PC-3 (cell line): ENCODE results near the gene PITX1. TPM values are rescaled to one million over a fixed set of nuclear protein-coding genes. Genes with fewer than 3 reads are reported as not detected.
"Not testable (repeated sequence)": the region's sequence is repeated elsewhere in the genome, so short reads cannot be mapped to it uniquely, and the experiment has no call there.

Experiments used
- ATAC-seq: fragments of 200-7000 bp; cut with Tn5 transposase; 2 replicates; pipeline ENCODE4 v1.9.1; 2020; ENCODE audit warnings: mild to moderate bottlenecking, moderate library complexity
- Bru-seq: library from RNA; stranded (reverse); fragments of 400-500 nt; gene quantifications from one replicate; lab custom pipeline; 2021; lab: Mats Ljungman, UMichigan
- BruChase-seq, 2 experiments: library from RNA; stranded (reverse); fragments of 400-500 nt; gene quantifications; one replicate each; lab custom pipeline; 2021; lab: Mats Ljungman, UMichigan
- BruUV-seq: library from RNA; stranded (reverse); fragments of 400-500 nt; replicated peaks from 2 replicates; lab custom pipeline; 2021; lab: Mats Ljungman, UMichigan
- CTCF ChIA-PET: fragments of 300-600 bp; sonication (Branson Sonifier 250); formaldehyde crosslinking; loops from one replicate; lab custom pipeline; 2022; ENCODE audit warnings: antibody characterized with exemption; lab: Charles Lee
- POLR2A ChIA-PET: fragments of 300-600 bp; sonication (Branson Sonifier 250); formaldehyde crosslinking; loops from one replicate; lab custom pipeline; 2022; ENCODE audit warnings: antibody characterized with exemption; ENCODE audit not compliant: unreplicated experiment; lab: Charles Lee
- DNase-seq: peaks from one replicate; pipeline ENCODE4 v3.0.0-alpha.2; 2015
- H2AFZ ChIP-seq: fragments of 300-600 bp; sonication (generic); 2 replicates; pipeline ENCODE4 v1.6.0; 2016; ENCODE audit warnings: antibody characterized with exemption, low read length
- H3F3A ChIP-seq: fragments of 300-600 bp; sonication (generic); one replicate; pipeline ENCODE4 v1.6.0; 2017; ENCODE audit warnings: antibody characterized with exemption, low read length, control low read depth, mild to moderate bottlenecking; ENCODE audit not compliant: unreplicated experiment
- H3K27ac ChIP-seq: fragments of 300-600 bp; sonication (generic); 2 replicates; pipeline ENCODE4 v1.5.1; 2016; ENCODE audit warnings: mild to moderate bottlenecking, low read length
- H3K27me3 ChIP-seq: fragments of 300-600 bp; sonication (generic); 2 replicates; pipeline ENCODE4 v1.6.1; 2016; ENCODE audit warnings: low read length, mixed read lengths
- H3K36me3 ChIP-seq: fragments of 300-600 bp; sonication (generic); 2 replicates; pipeline ENCODE4 v1.6.1; 2016; ENCODE audit warnings: low read depth, mixed run types, low read length, mixed read lengths
- H3K4me1 ChIP-seq: fragments of 300-600 bp; sonication (generic); 2 replicates; pipeline ENCODE4 v1.5.1; 2016; ENCODE audit warnings: low read length; ENCODE audit not compliant: insufficient read depth
- H3K4me2 ChIP-seq: fragments of 300-600 bp; sonication (generic); 2 replicates; pipeline ENCODE4 v1.6.0; 2016; ENCODE audit warnings: low read length
- H3K4me3 ChIP-seq: fragments of 300-600 bp; sonication (generic); 2 replicates; pipeline ENCODE4 v1.5.1; 2016; ENCODE audit warnings: mild to moderate bottlenecking, low read length, mixed read lengths
- H3K79me2 ChIP-seq: fragments of 300-600 bp; sonication (generic); 2 replicates; pipeline ENCODE4 v1.6.1; 2017; ENCODE audit warnings: low read length, mixed read lengths
- H3K9ac ChIP-seq: fragments of 300-600 bp; sonication (generic); 2 replicates; pipeline ENCODE4 v1.6.0; 2016; ENCODE audit warnings: mild to moderate bottlenecking, low read length
- H3K9me2 ChIP-seq: fragments of 300-600 bp; sonication (generic); replicated peaks from 2 replicates; pipeline ENCODE4 v1.6.1; 2016; ENCODE audit warnings: mixed run types, low read length, mixed read lengths
- H3K9me3 ChIP-seq: fragments of 300-600 bp; sonication (generic); 2 replicates; pipeline ENCODE4 v1.6.1; 2016; ENCODE audit warnings: low read length, mixed read lengths
- H4K20me1 ChIP-seq: fragments of 300-600 bp; sonication (generic); 2 replicates; pipeline ENCODE4 v1.6.1; 2016; ENCODE audit warnings: low read length, mixed read lengths
- CTCF ChIP-seq: fragments of 300-600 bp; sonication (generic); conservative IDR thresholded peaks from 2 replicates; pipeline ENCODE4 v1.5.1; 2017; ENCODE audit warnings: antibody characterized with exemption, low read depth, mild to moderate bottlenecking, low read length
- EZH2 ChIP-seq: fragments of 300-600 bp; sonication (generic); IDR thresholded peaks from one replicate; pipeline ENCODE4 v1.6.1; 2017; ENCODE audit warnings: antibody characterized with exemption, mild to moderate bottlenecking, low read length; ENCODE audit not compliant: unreplicated experiment
- EZH2phosphoT487 ChIP-seq: fragments of 300-600 bp; sonication (generic); IDR thresholded peaks from 2 replicates; pipeline ENCODE4 v1.6.1; 2018; ENCODE audit warnings: mild to moderate bottlenecking, antibody characterized with exemption, low read length, borderline replicate concordance
- intact Hi-C: fragments of 100-400 bp; cut with micrococcal nuclease; formaldehyde crosslinking; loops from 2 replicates; pipeline ENCODE4 v1.9.0; 2023
- long read RNA-seq: library from polyadenylated mRNA; unstranded; transcript quantifications from one replicate; pipeline ENCODE4 v2.0.0, GENCODE V29; 2021; ENCODE audit not compliant: unreplicated experiment
- total RNA-seq: library from RNA; depleted of rRNA; stranded (reverse); fragments of >200 nt; gene quantifications from 2 replicates; pipeline ENCODE4 v1.2.3, GENCODE V29; 2014; rRNA removed

Gene PITX1
- 40.8 and 69.0 TPM in 2 replicates for total RNA-seq
- Bru-seq, nascent RNA: percentile 59 among the genes with signal in this experiment
- percentile 58 among the genes with signal in this experiment for BruChase-seq, experiment 1, labeled RNA remaining after a 6-hour chase
- percentile 59 among the genes with signal in this experiment for BruChase-seq, experiment 2, labeled RNA remaining after a 2-hour chase
- long read RNA-seq, transcript PITX1-204 (2 exons, 770 nt): minor isoform, 8 of 90 reads
- long read RNA-seq, transcript PITX1-201 (3 exons, 2,406 nt): major isoform, 71 of 90 reads
- long read RNA-seq, partial matches to known transcripts: 0 of 90 reads
- long read RNA-seq, other reads (novel, unspliced or antisense): 11 of 90 reads

DNA sequence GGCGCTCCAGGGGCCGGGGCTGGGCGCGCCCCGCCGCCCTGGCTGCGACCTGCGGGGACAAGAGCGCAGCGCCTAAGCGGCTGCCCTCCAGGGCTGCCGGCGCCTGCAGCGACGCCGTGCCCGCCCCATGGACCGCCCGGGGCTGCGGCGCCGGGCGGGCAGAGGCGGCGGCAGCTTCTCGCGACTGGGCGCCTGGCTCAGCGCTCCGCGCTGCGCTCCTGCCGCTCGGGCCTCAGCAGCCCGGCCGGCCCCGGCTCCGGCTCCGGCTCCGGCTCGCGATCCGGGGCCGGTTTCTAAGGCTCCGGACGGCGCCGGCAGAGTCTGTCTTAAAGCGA, at the start of gene PITX1:
PITX1 (minus strand) TSS at position 328 of the 335 bp plus-strand sequence. CDS start 347 bp downstream, outside the sequence.
- peak within 1 kb of the TSS; percentile 78 for H3K27ac ChIP-seq
- H3K9ac ChIP-seq: peak within 1 kb of the TSS; percentile 83
- no TSS peak for BruUV-seq
- intact Hi-C loops: loop anchor here (5.0 kb wide), 3 partner anchors 48 to 298 kb away; no protein-coding TSS in a partner anchor
- no peaks in the 10 kb centered on the region for H3K36me3 ChIP-seq
- H3K79me2 ChIP-seq: peaks cover 46% of the 10 kb centered on the region
- ChIA-PET CTCF (no interaction called here), POLR2A (no interaction called here)
- peaks cover 13% of the 10 kb centered on the region for H3K4me1 ChIP-seq
- TF ChIP-seq EZH2: no peak
- no peak for TF ChIP-seq EZH2phosphoT487
- TF ChIP-seq CTCF: no peak
- no peaks in the 10 kb centered on the region for H3K9me2 ChIP-seq
- no peaks in the 10 kb centered on the region for H4K20me1 ChIP-seq
- H3K4me2 ChIP-seq: peak within 1 kb of the TSS; percentile 87
- H3K9me3 ChIP-seq: no peaks in the 10 kb centered on the region
- ATAC-seq (peak; percentile 30), DNase-seq (no peak)
- H3F3A ChIP-seq: no peaks in the 10 kb centered on the region
- peak within 1 kb of the TSS; percentile 99 for H3K4me3 ChIP-seq
- H3K27me3 ChIP-seq: no peaks in the 10 kb centered on the region
- peak within 1 kb of the TSS; percentile 81 for H2AFZ ChIP-seq

- intact Hi-C loops: loop anchor here (5.0 kb wide), 1 partner anchor 51 kb away; the partner anchor contains the start of gene PITX1
Observed at GRCh38 chr5:135083334-135083733, 49.3 kb upstream of the PITX1 start.

DNA sequence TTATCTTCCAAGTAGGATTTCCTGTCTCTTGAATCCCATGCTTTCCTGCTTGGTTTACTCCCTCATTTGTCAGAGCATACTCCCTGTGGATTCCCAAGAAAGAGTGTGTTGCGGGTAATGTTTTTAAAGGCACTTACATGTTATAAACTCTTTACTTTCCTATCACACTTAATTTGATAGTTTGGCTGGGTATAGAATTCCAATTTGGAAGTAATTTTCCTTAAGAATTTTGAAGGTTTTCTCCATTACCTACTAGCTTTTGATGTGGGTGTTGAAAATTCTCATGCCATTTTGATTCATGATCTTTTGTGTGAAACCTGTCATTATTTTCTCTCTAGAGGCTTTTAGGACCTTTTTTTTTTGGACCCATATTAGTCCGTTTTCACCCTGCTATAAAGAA, 47.2 kb upstream of the PITX1 start:
- no peak overlapping the region for H3K9ac ChIP-seq
- H3F3A ChIP-seq: no peaks in the 10 kb centered on the region
- ATAC-seq (no peak), DNase-seq (no peak)
- H3K27me3 ChIP-seq: no peaks in the 10 kb centered on the region
- no peak overlapping the region for H3K27ac ChIP-seq
- H3K36me3 ChIP-seq: no peaks in the 10 kb centered on the region
- H3K4me2 ChIP-seq: no peak overlapping the region
- no peak overlapping the region for H3K4me3 ChIP-seq
- TF ChIP-seq CTCF: no peak
- TF ChIP-seq EZH2: no peak
- no peak for TF ChIP-seq EZH2phosphoT487
- no TSS peak for BruUV-seq
- no peaks in the 10 kb centered on the region for H3K9me2 ChIP-seq
- no peaks in the 10 kb centered on the region for H4K20me1 ChIP-seq
- no peak overlapping the region for H2AFZ ChIP-seq
- ChIA-PET POLR2A (no interaction called here), CTCF (no interaction called here)
- no peaks in the 10 kb centered on the region for H3K79me2 ChIP-seq
- intact Hi-C loops: loop anchor here (5.0 kb wide), 1 partner anchor 49 kb away; the partner anchor contains the start of gene PITX1
- H3K4me1 ChIP-seq: peaks cover 19% of the 10 kb centered on the region
- no peaks in the 10 kb centered on the region for H3K9me3 ChIP-seq

More at GRCh38 chr5:135083334-135083733, 49.3 kb upstream of the PITX1 start:
- H3K79me2 ChIP-seq, DNase-seq, H3K27me3 ChIP-seq, H4K20me1 ChIP-seq, H3K9me2 ChIP-seq, H3K36me3 ChIP-seq, H3K9ac ChIP-seq, H3F3A ChIP-seq, H3K4me2 ChIP-seq, ATAC-seq, H3K27ac ChIP-seq, BruUV-seq, H2AFZ ChIP-seq, POLR2A ChIA-PET, H3K9me3 ChIP-seq, H3K4me3 ChIP-seq, CTCF ChIA-PET: not testable (repeated sequence)
- H3K4me1 ChIP-seq: peaks cover 21% of the 10 kb centered on the region
